GM12878 (cell line): ENCODE measurements around the gene PRCP.

ENCODE experiments used
- PKNOX1 ChIP-seq: fragments of 450-650 bp; IDR thresholded peaks from 2 replicates; pipeline ENCODE4 v1.6.1; 2016; ENCODE audit warnings: mild to moderate bottlenecking
- POLR2AphosphoS5 ChIP-seq: IDR thresholded peaks from 2 replicates; pipeline ENCODE4 v1.6.1; 2011; ENCODE audit warnings: mild to moderate bottlenecking, low read length, inconsistent platforms
- SMAD1 ChIP-seq: fragments of 450-650 bp; IDR thresholded peaks from 2 replicates; pipeline ENCODE4 v1.6.1; 2018; ENCODE audit warnings: mild to moderate bottlenecking, low read depth; ENCODE audit not compliant: partially characterized antibody
- TCF12 ChIP-seq: IDR thresholded peaks from 2 replicates; pipeline ENCODE4 v1.6.1; 2011; ENCODE audit warnings: low read depth, mild to moderate bottlenecking, low read length

- TF ChIP-seq POLR2AphosphoS5 (no peak), PKNOX1 (no peak), TCF12 (no peak), SMAD1 (no peak)
Measured at GRCh38 chr11:82872377-82873150, 27.7 kb downstream of the PRCP start.
